Fibroblast of mammary gland (primary cell): Measurements from ENCODE around the gene PPP2R2D.

Experiments
- DNase-seq: peaks from one replicate; pipeline ENCODE4 v3.0.0-alpha.2; 2010; ENCODE audit warnings: low read depth
- H3K4me3 ChIP-seq: 2 replicates; pipeline ENCODE4 v1.5.1; 2011; ENCODE audit warnings: low read depth, mild to moderate bottlenecking, low read length, moderate library complexity; ENCODE audit not compliant: control insufficient read depth
- TF ChIP-seq, protein P1 (sequence below): conservative IDR thresholded peaks from 2 replicates; pipeline ENCODE4 v1.5.1; 2011; ENCODE audit warnings: low read depth, low read length, inconsistent platforms; ENCODE audit not compliant: control insufficient read depth, insufficient read depth

Gene PPP2R2D

DNA sequence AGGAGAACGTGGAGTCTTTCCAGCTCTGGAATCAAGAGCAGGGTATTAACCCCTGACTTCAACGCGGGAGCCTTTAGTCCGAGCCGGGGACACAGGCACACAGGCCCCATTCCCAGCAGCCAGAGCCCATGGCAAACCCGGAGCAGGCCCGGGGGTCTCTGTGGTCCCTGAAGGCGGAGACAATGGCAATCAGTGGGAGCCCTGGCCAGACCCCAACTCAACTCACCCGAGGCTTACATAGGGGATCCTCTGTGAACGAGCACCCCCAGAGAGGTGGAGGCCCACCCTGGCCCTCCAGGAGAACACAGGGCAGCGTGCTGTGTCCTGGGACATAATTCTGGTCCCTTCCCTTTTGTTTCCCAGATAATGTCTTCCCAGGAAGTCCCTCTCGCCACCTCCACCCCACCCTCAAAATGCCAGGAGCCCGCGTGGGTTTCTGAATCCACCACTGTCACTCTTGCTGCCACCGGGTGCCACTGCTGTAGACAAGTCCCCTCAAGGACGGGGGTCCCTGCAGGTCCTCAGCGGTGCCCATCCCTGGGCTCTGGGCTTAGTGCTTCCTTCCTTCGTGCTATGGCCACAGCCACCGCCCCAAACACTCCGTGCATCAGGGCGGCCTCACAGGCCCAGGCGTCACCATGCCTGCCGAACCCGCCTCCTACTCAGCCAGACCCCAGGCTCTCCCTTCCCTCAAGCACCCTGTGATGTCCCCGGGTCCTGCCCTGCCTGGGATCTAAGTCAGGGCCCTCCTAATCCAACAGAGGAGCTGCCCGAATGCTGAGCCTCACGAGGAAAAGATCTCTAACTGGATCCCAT is 28.6 kb upstream of the PPP2R2D start:
- H3K4me3 ChIP-seq: no peak overlapping the region
- DNase-seq: no peak
- TF ChIP-seq, protein P1, sequence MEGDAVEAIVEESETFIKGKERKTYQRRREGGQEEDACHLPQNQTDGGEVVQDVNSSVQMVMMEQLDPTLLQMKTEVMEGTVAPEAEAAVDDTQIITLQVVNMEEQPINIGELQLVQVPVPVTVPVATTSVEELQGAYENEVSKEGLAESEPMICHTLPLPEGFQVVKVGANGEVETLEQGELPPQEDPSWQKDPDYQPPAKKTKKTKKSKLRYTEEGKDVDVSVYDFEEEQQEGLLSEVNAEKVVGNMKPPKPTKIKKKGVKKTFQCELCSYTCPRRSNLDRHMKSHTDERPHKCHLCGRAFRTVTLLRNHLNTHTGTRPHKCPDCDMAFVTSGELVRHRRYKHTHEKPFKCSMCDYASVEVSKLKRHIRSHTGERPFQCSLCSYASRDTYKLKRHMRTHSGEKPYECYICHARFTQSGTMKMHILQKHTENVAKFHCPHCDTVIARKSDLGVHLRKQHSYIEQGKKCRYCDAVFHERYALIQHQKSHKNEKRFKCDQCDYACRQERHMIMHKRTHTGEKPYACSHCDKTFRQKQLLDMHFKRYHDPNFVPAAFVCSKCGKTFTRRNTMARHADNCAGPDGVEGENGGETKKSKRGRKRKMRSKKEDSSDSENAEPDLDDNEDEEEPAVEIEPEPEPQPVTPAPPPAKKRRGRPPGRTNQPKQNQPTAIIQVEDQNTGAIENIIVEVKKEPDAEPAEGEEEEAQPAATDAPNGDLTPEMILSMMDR: no peak

DNA sequence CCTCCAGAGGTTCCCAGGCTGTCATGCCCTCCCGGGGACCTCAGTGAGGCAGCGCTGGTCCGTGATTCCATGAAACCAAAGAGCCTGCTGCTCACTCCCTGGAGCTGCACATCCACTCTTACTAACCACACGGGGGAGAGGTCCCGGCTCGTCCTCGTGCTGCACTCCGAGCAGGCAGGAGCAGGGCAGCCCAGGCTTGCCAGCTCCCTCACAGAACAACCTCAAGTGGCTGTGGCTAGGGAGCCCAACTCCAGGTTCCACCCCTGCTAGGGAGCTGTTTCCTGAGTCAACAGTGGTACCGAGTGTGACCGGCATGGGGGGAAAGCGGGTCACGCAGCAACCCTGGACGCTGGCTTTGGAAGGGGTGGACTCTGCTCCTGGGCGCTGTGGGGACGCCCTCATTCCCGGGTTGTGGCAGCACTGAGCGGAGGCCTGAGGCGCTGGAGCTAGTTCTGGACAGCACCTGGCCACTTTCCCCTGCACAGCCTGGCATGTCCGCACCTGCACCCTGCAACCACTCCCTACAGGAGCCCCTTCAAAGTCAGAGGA is 27.9 kb upstream of the PPP2R2D start:
- TF ChIP-seq, protein P1: no peak
- H3K4me3 ChIP-seq: no peak overlapping the region
- DNase-seq: no peak

GRCh38 chr10:131874991-131875451 is 25.8 kb upstream of the PPP2R2D start:
- no peak overlapping the region for H3K4me3 ChIP-seq
- DNase-seq: peak; percentile 69
- TF ChIP-seq, protein P1: peak; percentile 72

- no peak overlapping the region for H3K4me3 ChIP-seq
- no peak for DNase-seq
- TF ChIP-seq, protein P1: no peak
Measured at GRCh38 chr10:131875501-131875900, 25.3 kb upstream of the PPP2R2D start.

GRCh38 chr10:131876017-131876416 is 24.8 kb upstream of the PPP2R2D start:
- H3K4me3 ChIP-seq: no peak overlapping the region
- DNase-seq: no peak
- TF ChIP-seq, protein P1: no peak

DNA sequence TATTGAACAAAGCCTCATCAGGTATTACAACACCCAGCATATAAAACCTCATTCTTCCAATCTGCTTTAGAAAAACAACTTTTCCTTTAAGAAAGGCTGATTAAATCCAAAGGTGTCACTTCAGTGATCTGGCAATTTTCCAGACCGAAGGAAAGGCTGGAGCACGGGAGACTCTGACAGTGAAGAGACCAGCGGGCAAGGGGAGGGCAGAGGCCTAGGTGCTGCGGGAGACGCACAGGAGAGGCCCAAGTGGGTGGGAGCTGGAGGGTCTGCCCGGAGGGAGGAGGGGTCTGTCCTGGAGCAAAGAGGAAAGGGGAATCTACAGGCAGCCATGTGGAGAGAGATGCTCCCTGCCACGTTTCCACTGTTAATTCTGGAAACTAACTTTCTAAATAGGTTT is 24.3 kb upstream of the PPP2R2D start:
- DNase-seq: no peak
- H3K4me3 ChIP-seq: no peak overlapping the region
- TF ChIP-seq, protein P1: no peak
